Right ventricle myocardium superior (tissue), 1 donor: Measurements from ENCODE around the gene DISP1. TPM values are rescaled to one million over a fixed set of nuclear protein-coding genes. Genes with fewer than 3 reads are reported as not detected.

Source experiments
- ATAC-seq: fragments of 200-7000 bp; cut with Tn5 transposase; one replicate; pipeline ENCODE4 v1.9.1; 2020; ENCODE audit warnings: mild to moderate bottlenecking; ENCODE audit not compliant: poor library complexity
- DNase-seq: peaks from one replicate; pipeline ENCODE4 v3.0.0-alpha.2; 2020
- intact Hi-C: fragments of 100-400 bp; cut with DNase I; formaldehyde crosslinking; loops from one replicate; pipeline ENCODE4 v1.11.2; 2022
- long read RNA-seq: library from polyadenylated mRNA; unstranded; transcript quantifications from one replicate; pipeline ENCODE4 v2.0.0, GENCODE V29; 2021
- total RNA-seq: library from RNA; stranded (reverse); fragmentation: NEBNext Ultra II Directional; extraction: Animal tissue kit (Norgen Biotek cat#: 25700); gene quantifications from one replicate; pipeline ENCODE4 v1.2.1, GENCODE V29; 2021
- donor health status: DM: no; HTN: yes; CAD: no; lungs with severe emphysema.

DISP1 gene
- total RNA-seq, result 5.1 TPM
- long read RNA-seq, full-length matches to known transcripts, result 2 of 5 reads
- long read RNA-seq, partial matches to known transcripts, result 1 of 5 reads
- long read RNA-seq, other reads (novel, unspliced or antisense), result 2 of 5 reads

DNA sequence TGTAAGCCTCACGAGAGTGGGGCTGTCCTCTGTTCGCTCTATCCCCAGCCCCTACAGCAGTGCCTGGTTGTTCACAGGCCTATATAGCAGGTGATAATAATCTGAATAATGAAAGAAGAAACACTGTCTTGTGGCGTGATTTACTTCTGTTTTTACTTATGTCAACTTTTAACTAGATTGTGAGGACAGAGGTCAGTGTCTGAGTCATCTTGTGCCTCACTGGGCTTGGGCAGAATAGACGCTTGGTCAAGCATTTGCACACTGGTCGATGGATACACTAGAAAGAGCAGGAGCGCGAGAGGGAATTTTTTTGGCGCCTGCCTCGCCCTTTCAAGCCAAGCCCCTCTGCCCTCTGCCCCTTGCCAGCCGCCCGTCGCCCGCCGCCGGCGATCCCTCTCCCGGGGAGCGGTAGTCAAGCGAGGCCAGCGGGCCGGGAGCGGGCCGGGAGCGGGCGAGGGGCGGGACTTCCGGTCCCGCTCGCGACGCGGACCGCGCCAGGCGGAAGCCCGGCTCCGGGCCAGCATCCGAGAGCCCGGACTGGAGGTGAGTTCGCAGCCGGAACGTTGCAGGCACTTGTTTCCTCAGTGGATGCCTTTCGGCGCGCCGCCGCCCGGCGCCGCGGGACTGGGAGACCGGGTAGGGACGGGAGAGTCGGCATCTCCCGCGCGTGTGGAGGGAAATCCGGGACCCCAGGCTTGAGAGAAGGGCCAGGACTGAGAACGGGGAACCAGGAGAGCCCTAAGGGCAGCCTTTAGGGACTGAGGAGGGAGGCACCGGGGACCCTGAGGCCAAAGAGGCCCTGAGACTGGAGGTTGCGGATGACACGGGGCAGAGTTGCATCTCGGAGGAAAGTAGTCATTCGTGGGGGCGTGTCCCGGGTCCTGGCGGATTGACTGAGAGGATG lies at the start of gene DISP1:
Gene DISP1, plus strand, starts transcription at position 504 of the 904 bp plus-strand sequence. CDS start 127,785 bp downstream, outside the sequence.
- intact Hi-C loops, result no loop called here
- peak; percentile 99 for ATAC-seq
- peak; percentile 89 for DNase-seq

- intact Hi-C loops, result no loop called here
- ATAC-seq, result no peak
- no peak for DNase-seq
Observed at GRCh38 chr1:222767152-222767571, 47.7 kb upstream of the DISP1 start.

DNA sequence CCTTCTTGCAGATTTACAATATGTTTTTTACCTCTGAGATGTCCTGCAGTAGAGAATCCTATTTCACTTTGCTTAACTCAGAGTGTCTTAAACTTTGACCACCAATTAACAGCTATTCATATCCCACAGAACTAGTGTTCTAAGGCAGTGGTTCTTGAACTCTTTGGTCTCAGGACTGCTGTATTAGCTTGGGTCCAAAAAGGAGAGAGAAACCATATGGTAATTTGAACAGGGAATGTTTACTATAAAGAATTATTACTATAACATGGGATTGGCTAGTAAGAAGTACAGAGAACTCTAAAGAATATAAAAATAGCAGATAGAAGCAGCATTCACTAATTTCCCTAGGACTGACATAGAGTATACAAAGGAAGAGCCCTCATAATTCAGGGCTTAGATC lies 46.2 kb upstream of the DISP1 start:
- intact Hi-C loops, result no loop called here
- DNase-seq, result no peak
- ATAC-seq, result no peak

DNA sequence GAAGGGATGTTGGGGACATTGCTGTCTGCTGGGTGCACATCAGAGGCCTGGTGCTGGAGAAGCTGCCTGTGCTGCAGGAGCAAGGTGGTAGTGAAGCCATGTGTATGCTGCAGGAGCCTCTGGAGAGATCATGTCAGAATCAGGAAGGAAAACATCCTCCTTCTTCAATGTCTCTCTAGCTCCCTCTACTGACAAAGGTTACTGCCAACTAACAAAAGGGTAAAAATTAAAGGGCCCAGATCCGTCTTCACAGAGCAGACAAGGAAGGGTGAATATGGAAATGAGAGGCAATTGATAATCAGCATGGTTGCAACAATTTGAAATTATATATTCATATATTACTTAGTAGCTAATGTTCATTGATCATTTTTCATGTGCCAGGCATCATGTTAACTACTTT lies 45.7 kb upstream of the DISP1 start:
- intact Hi-C loops, result no loop called here
- no peak for DNase-seq
- ATAC-seq, result no peak

GRCh38 chr1:222769971-222770620 lies 44.7 kb upstream of the DISP1 start:
- intact Hi-C loops, result no loop called here

GRCh38 chr1:222772996-222773379 lies 41.9 kb upstream of the DISP1 start:
- no peak for DNase-seq
- intact Hi-C loops, result no loop called here
- ATAC-seq, result peak; percentile 80

More at GRCh38 chr1:222769971-222770620, 44.7 kb upstream of the DISP1 start:
- no peak for DNase-seq
- no peak for ATAC-seq

GRCh38 chr1:222777463-222777862 lies 37.4 kb upstream of the DISP1 start:
- no peak for DNase-seq
- ATAC-seq, result no peak

GRCh38 chr1:222777977-222778376 lies 36.9 kb upstream of the DISP1 start:
- ATAC-seq (no peak), DNase-seq (no peak)
- intact Hi-C loops, result no loop called here

More at GRCh38 chr1:222777463-222777862, 37.4 kb upstream of the DISP1 start:
- intact Hi-C loops, result no loop called here

DNA sequence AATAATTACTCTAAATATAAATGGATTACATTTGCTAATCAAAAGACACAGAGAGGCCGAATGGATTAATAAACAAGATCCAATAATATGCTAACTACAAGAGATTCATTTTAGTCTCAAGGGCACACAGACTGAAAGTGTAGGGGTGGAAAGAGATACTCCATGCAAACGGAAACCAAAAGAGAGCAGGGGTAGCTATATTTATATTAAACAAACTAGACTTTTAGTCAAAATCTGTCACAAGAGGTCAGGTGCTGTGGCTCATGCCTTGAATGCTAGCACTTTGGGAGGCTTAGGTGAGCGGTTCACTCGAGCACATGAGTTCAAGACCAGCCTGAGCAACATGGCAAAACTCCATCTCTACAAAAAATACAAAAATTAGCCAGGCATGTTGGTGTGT lies 33.6 kb upstream of the DISP1 start:
- DNase-seq (no peak), ATAC-seq (no peak)
- intact Hi-C loops, result no loop called here

DNA sequence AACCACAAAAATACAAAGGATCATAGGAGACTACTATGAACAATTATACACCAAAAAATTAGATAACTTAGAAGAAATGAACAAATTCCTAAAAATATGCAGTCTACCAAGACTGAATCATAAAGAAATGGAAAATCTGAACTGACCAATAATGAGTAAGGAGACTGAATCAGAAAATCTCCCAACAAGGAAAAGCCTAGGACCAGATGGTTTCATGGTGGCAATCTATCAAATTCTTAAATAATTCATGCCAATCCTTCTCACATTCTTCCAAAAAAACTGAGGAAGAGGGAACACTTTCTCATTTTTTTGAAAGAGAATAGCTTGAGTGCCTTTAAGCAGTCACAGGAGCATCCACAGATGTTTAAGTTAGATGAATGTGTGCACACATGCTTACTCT lies 31.8 kb upstream of the DISP1 start:
- no peak for ATAC-seq
- DNase-seq, result no peak
- intact Hi-C loops, result no loop called here

DNA sequence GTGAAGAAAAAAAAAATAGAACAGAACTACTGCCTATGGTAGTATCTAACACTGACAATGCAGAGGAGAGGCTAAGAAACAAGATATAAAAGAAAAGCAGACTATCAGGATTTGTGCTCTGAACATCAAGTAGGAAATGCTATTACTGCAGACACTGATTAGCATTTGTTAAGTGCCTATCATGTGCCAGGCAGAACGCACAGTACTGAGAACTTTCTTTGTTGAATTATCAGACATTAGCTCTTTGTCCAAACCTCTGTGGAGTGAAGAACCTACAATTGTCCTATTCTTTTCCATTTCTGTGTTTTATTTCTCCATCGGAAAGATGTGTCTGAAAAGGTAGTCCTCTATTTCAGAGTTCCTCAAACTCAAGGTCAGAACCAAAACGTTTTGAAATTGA lies 30.5 kb upstream of the DISP1 start:
- DNase-seq (no peak), ATAC-seq (no peak)
- intact Hi-C loops, result no loop called here

DNA sequence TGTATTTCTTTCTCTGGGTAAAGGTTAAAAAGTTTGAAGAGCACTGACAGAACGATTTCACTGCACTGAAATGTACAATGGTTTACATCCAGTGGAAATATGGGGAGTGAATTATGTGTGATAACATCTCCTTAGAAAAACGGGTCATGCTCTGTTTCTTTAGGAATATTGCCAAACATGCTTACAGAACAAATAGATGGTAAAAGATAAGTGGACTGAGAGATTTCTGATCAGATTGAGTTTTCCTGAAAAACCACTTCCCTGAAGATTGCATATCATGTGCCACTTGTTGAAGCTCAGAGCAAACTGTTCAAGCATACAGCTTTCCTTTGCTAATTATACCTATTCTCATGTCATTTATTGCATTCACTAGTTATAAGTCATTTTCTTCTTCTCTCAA lies 29.9 kb upstream of the DISP1 start:
- intact Hi-C loops, result no loop called here
- no peak for ATAC-seq

DNA sequence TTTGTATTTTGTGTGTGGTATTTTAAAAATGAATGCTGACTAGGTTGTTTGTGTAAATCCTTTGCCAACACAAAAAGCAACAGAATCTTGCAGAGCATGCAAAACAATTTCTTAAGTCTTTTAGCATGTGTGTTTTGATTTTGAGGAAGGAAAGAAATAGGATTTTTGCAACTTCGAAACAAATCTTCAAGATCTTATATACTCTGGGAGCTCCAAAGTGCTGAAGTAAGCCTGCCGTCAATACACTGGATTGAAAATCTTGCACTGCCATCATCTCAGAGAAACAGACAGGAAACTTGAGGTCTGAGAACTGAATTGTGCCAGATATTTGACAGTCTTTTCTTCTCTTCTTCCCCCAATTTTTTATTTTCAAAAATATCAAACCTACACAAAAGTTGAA lies 29.3 kb upstream of the DISP1 start:
- DNase-seq, result no peak
- intact Hi-C loops, result no loop called here
- ATAC-seq, result peak; percentile 48

More for the DNA sequence above, 29.9 kb upstream of the DISP1 start:
- no peak for DNase-seq

- ATAC-seq, result no peak
- intact Hi-C loops, result no loop called here
- DNase-seq, result no peak
Observed at GRCh38 chr1:222786121-222786520, 28.7 kb upstream of the DISP1 start.

GRCh38 chr1:222787729-222788128 lies 27.1 kb upstream of the DISP1 start:
- intact Hi-C loops, result no loop called here
- DNase-seq (no peak), ATAC-seq (no peak)

- DNase-seq (no peak), ATAC-seq (no peak)
- intact Hi-C loops, result no loop called here
Observed at GRCh38 chr1:222788402-222789156, 26.3 kb upstream of the DISP1 start.

- intact Hi-C loops, result loop anchor here (5.0 kb wide), 1 partner anchor 292 kb away; no protein-coding TSS in a partner anchor
- DNase-seq, result no peak
- no peak for ATAC-seq
Observed at GRCh38 chr1:222790115-222790514, 24.7 kb upstream of the DISP1 start.

DNA sequence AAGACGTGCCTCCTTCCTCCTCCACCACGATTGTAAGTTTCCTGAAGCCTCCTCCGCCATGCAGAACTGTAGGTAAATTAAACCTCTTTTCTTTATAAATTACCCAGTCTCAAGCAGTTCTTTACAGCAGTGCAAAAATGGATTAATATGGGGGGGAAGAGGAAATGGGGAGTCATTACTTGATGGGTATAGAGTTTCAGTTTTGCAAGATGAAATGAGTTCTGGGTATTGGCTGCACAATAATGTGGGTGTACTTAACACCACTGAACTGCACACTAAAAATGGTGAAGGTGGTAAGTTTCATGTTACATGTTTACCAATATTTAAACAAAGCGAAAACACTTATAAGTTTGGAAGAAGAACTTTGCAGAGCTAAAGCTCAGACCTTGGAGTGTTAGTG lies 24.3 kb upstream of the DISP1 start:
- intact Hi-C loops, result loop anchor here (5.0 kb wide), 1 partner anchor 292 kb away; no protein-coding TSS in a partner anchor
- no peak for ATAC-seq

More for the DNA sequence above, 24.3 kb upstream of the DISP1 start:
- no peak for DNase-seq
